GM13976 (cell line): ENCODE data around the gene OR5C1.
"Not testable (repeated sequence)": the region's sequence is repeated elsewhere in the genome, so short reads cannot be mapped to it uniquely, and the experiment has no call there.

Experiments used
- DNase-seq: peaks from one replicate; pipeline ENCODE4 v3.0.0; 2012; ENCODE audit warnings: low spot score
- CTCF ChIP-seq: IDR thresholded peaks from 2 replicates; pipeline ENCODE4 v1.5.1; 2012; ENCODE audit warnings: borderline replicate concordance, mild to moderate bottlenecking; ENCODE audit not compliant: insufficient read depth; ENCODE audit errors: extremely low read depth, missing control alignments, control extremely low read depth
- in situ Hi-C: fragments of 300-500 bp; cut with MboI; formaldehyde crosslinking; loops from one replicate; pipeline ENCODE4 v1.12.0; 2022; ENCODE audit warnings: low sequenced_read_pairs, mixed read lengths, inconsistent platforms; ENCODE audit not compliant: unreplicated experiment

Gene OR5C1

GRCh38 chr9:122791872-122792669, 3.3 kb downstream of the OR5C1 start:
- in situ Hi-C loops, result no loop called here
- DNase-seq, result no peak
- no peak for TF ChIP-seq CTCF

- in situ Hi-C loops, result no loop called here
- no peak for DNase-seq
- no peak for TF ChIP-seq CTCF
Measured at GRCh38 chr9:122797316-122798063, 8.8 kb downstream of the OR5C1 start.

GRCh38 chr9:122800066-122801060, 11.6 kb downstream of the OR5C1 start, which contains the start of gene OR1K1:
Gene OR1K1, plus strand, starts transcription at chr9:122800123. Its CDS starts 0 bp downstream, at chr9:122800123.
- no peak for DNase-seq
- in situ Hi-C loops, result no loop called here
- no peak for TF ChIP-seq CTCF

GRCh38 chr9:122806661-122807060, 17.9 kb downstream of the OR5C1 start:
- in situ Hi-C loops, result no loop called here
- no peak for DNase-seq
- TF ChIP-seq CTCF, result no peak

- TF ChIP-seq CTCF, result no peak
- no peak for DNase-seq
- in situ Hi-C loops, result no loop called here
Measured at GRCh38 chr9:122807271-122807900, 18.7 kb downstream of the OR5C1 start.

- TF ChIP-seq CTCF, result no peak
- in situ Hi-C loops, result no loop called here
- no peak for DNase-seq
Measured at GRCh38 chr9:122808141-122808540, 19.4 kb downstream of the OR5C1 start.

- in situ Hi-C loops, DNase-seq: not testable (repeated sequence)
Measured at GRCh38 chr9:122809261-122809660, 20.5 kb downstream of the OR5C1 start.
